HepG2 (cell line): ENCODE results near the gene ANXA6. TPM values are rescaled to one million over a fixed set of nuclear protein-coding genes. Genes with fewer than 3 reads are reported as not detected.

Experiments
- ATAC-seq: fragments of 200-7000 bp; cut with Tn5 transposase; 3 replicates; pipeline ENCODE4 v1.9.1; 2020; ENCODE audit warnings: mild to moderate bottlenecking, moderate library complexity
- BruUV-seq: library from RNA; stranded (reverse); fragments of 400-500 nt; replicated peaks from 2 replicates; lab custom pipeline; 2021; lab: Mats Ljungman, UMichigan
- CTCF ChIA-PET: fragments of 300-600 bp; formaldehyde crosslinking; extraction: SDS; loops from one replicate; lab custom pipeline; 2021; ENCODE audit warnings: low total read pairs, inconsistent platforms, low intra/inter-chr PET ratio; lab: Yijun Ruan, JAX
- POLR2A ChIA-PET: fragments of 350-600 bp; sonication (Branson Sonifier 250); formaldehyde crosslinking; loops from one replicate; lab custom pipeline; 2020; ENCODE audit warnings: antibody characterized with exemption, inconsistent platforms; lab: Yijun Ruan, JAX
- DNase-seq: peaks from one replicate; pipeline ENCODE4 v3.0.0-alpha.2; 2015; ENCODE audit warnings: low spot score
- FAIRE-seq: peaks from 3 replicates; lab custom pipeline; 2011; peaks lifted over from hg19 to GRCh38; lab: Jason Lieb, UNC
- H2AFZ ChIP-seq: one replicate; pipeline ENCODE4 v1.6.1; 2011; ENCODE audit warnings: low read length, inconsistent platforms
- H3K27ac ChIP-seq: fragments of 300-600 bp; 3 replicates; pipeline ENCODE4 v1.8.0; 2011; ENCODE audit warnings: mixed run types, mild to moderate bottlenecking, mixed read lengths, low read length, inconsistent platforms; ENCODE audit not compliant: insufficient read depth; ENCODE audit errors: extremely low read length
- H3K27me3 ChIP-seq, 2 experiments: fragments of 200-600 bp in 1 of 2; 2 replicates in 1 of 2; 3 replicates in 1 of 2; pipeline versions ENCODE4 v1.6.0 to v1.8.0; 2011; ENCODE audit warnings: low read length in 2 of 2, mild to moderate bottlenecking in 2 of 2, moderate library complexity in 2 of 2, inconsistent platforms in 1 of 2; ENCODE audit not compliant: insufficient read depth in 2 of 2, control insufficient read depth in 1 of 2
- H3K36me3 ChIP-seq, 2 experiments: fragments of 200-600 bp in 1 of 2; replicated peaks in 1 of 2; 2 replicates in 1 of 2; 3 replicates in 1 of 2; pipeline versions ENCODE4 v1.5.1 to v1.8.0; 2011; ENCODE audit warnings: low read length in 2 of 2, inconsistent platforms in 1 of 2; ENCODE audit not compliant: insufficient read depth in 2 of 2, control insufficient read depth in 1 of 2
- H3K4me1 ChIP-seq: 2 replicates; pipeline ENCODE4 v1.5.1; 2012; ENCODE audit warnings: low read length, inconsistent platforms; ENCODE audit not compliant: insufficient read depth
- H3K4me2 ChIP-seq: 2 replicates; pipeline ENCODE4 v1.6.0; 2011; ENCODE audit warnings: low read depth, low read length, inconsistent platforms
- H3K4me3 ChIP-seq, 3 experiments: fragments of 200-600 bp in 1 of 3; sonication (generic), shearing (Covaris generic) in 1 of 3; replicated peaks in 1 of 3; 2 replicates each; pipeline ENCODE4 v1.5.1; 2011 to 2016; ENCODE audit warnings: low read length in 3 of 3, inconsistent platforms in 2 of 3, low read depth in 2 of 3, mild to moderate bottlenecking in 2 of 3, control low read depth in 1 of 3, mixed read lengths in 1 of 3; ENCODE audit not compliant: insufficient read depth in 1 of 3
- H3K79me2 ChIP-seq: one replicate; pipeline ENCODE4 v1.6.1; 2011; ENCODE audit warnings: low read length, inconsistent platforms; ENCODE audit not compliant: insufficient read depth
- H3K9ac ChIP-seq: 2 replicates; pipeline ENCODE4 v1.6.0; 2011; ENCODE audit warnings: mild to moderate bottlenecking, low read depth, low read length, inconsistent platforms; ENCODE audit not compliant: insufficient read depth
- H3K9me3 ChIP-seq: 2 replicates; pipeline ENCODE4 v1.5.1; 2012; ENCODE audit warnings: mild to moderate bottlenecking, low read length
- H4K20me1 ChIP-seq: 2 replicates; pipeline ENCODE4 v1.6.0; 2011; ENCODE audit warnings: inconsistent platforms, mild to moderate bottlenecking, low read length, moderate library complexity; ENCODE audit not compliant: insufficient read depth
- FOXC1 ChIP-seq: sonication (generic); formaldehyde crosslinking; IDR thresholded peaks from 2 replicates; pipeline ENCODE4 v1.8.0; 2022; ENCODE audit warnings: mild to moderate bottlenecking, missing genetic modification reagents, borderline replicate concordance
- HNRNPK ChIP-seq: fragments of 200-400 bp; formaldehyde crosslinking; IDR thresholded peaks from 2 replicates; pipeline ENCODE4 v1.6.1; 2018; ENCODE audit warnings: low read length, low read depth, moderate library complexity, mild to moderate bottlenecking; ENCODE audit not compliant: poor library complexity, severe bottlenecking
- KAT2B ChIP-seq: fragments of 150-350 bp; IDR thresholded peaks from 2 replicates; pipeline ENCODE4 v1.6.1; 2014; ENCODE audit warnings: low read depth, low read length, borderline replicate concordance
- ONECUT2 ChIP-seq: sonication (generic); formaldehyde crosslinking; IDR thresholded peaks from 2 replicates; pipeline ENCODE4 v1.4.0; 2020; ENCODE audit warnings: missing genetic modification reagents
- POLR2AphosphoS2 ChIP-seq: IDR thresholded peaks from 2 replicates; pipeline ENCODE4 v1.6.1; 2011; ENCODE audit warnings: low read depth, low read length, improper control_type of control experiment
- SALL1 ChIP-seq: sonication (generic); formaldehyde crosslinking; IDR thresholded peaks from 2 replicates; pipeline ENCODE4 v1.8.0; 2022; ENCODE audit warnings: mild to moderate bottlenecking, missing genetic modification reagents
- TFE3 ChIP-seq: IDR thresholded peaks from 2 replicates; pipeline ENCODE4 v1.6.1; 2016
- TOE1 ChIP-seq: sonication (generic); formaldehyde crosslinking; IDR thresholded peaks from 2 replicates; pipeline ENCODE4 v1.4.0; 2020; ENCODE audit warnings: mild to moderate bottlenecking, missing genetic modification reagents
- XBP1 ChIP-seq: sonication (generic); formaldehyde crosslinking; IDR thresholded peaks from 2 replicates; pipeline ENCODE4 v1.5.0; 2020; ENCODE audit warnings: missing genetic modification reagents
- ZMYM3 ChIP-seq: sonication (generic); formaldehyde crosslinking; IDR thresholded peaks from 2 replicates; pipeline ENCODE4 v1.5.1; 2020; ENCODE audit warnings: mild to moderate bottlenecking, missing genetic modification reagents
- WGBS: methylation state at CpG from one replicate; pipeline ENCODE4 v1.1.6; 2017; ENCODE audit warnings: low lambda C conversion rate; 5-methylcytosine and 5-hydroxymethylcytosine counted together
- in situ Hi-C: cut with HindIII; loops from 2 replicates; pipeline ENCODE4 v1.10.0; 2017; ENCODE audit warnings: low pct_unique_long_range_greater_than_20kb; ENCODE audit not compliant: extremely low pct_ligation_motif_present
- intact Hi-C: fragments of 100-400 bp; cut with micrococcal nuclease; formaldehyde crosslinking; loops from one replicate; pipeline ENCODE4 v1.10.0; 2022; ENCODE audit not compliant: unreplicated experiment
- polyA plus RNA-seq, 8 experiments: library from polyadenylated mRNA; depleted of rRNA in 3 of 8; stranded (reverse) in 7 of 8; unstranded in 1 of 8; fragments of >200 nt; fragmentation: Illumina TruSeq in 4 of 8; extraction: Trizol in 4 of 8; gene quantifications; 2 replicates each; pipeline versions ENCODE4 v1.2.1 to v1.2.3, GENCODE V29; 2011 to 2016; ENCODE audit warnings: low read depth in 4 of 8, missing spikeins in 1 of 8, mixed read lengths in 1 of 8; ENCODE audit not compliant: insufficient read depth in 1 of 8
- total RNA-seq, 5 experiments: library from RNA; depleted of rRNA; stranded (reverse); fragments of >200 nt; fragmentation: Illumina TruSeq; extraction: Trizol; gene quantifications; 2 replicates each; pipeline ENCODE4 v1.2.3, GENCODE V29; 2016; ENCODE audit warnings: low read depth in 1 of 5
- TF ChIP-seq, protein P1 (sequence below): sonication (generic); formaldehyde crosslinking; IDR thresholded peaks from 2 replicates; pipeline ENCODE4 v1.5.0; 2020; ENCODE audit warnings: missing genetic modification reagents, mild to moderate bottlenecking, borderline replicate concordance

Gene ANXA6
- total and polyA plus RNA-seq, 2 of the 13 experiments (the other 11 are each of a cell fraction or from before 2014, with no cell fraction given): 103 to 125 TPM

DNA sequence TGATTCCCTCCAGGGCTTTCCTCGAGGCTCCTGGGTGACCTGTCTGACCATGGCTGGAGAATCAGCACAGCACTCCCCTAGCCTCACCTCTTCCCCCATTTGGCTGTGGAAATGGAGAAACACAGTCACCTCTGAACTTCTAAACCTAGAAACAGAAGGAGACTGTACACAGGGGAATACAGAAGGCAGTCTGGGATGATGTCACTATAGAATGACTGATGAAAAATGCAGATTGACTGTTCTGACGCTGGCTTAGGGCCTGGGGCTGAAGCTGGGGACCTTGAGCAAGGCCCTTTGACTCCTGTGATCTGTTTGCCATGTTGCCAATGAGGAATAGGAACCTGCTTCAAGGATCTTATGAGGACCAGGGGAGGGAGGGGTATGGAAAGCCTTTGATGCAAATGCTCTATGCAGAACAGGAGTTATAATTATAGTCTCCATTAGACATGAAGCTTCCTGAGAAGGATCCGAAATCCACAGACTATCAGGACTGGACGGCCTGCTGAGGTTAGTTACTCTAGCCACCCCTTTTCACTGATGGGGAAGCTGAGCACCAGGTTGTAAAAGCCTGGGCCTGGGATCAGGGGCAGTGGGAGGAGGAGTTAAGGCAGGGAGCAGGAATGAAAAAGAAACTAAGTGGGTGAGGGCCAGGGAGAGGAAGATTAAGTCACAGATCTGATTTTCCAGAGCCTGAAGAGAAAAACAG, 24.4 kb upstream of the ANXA6 start (continued):
- no peak for TF ChIP-seq ZMYM3 (CRISPR knock-in tag)
- TF ChIP-seq TOE1 (CRISPR knock-in tag): no peak
- TF ChIP-seq, all 625 proteins: peak for 0

DNA sequence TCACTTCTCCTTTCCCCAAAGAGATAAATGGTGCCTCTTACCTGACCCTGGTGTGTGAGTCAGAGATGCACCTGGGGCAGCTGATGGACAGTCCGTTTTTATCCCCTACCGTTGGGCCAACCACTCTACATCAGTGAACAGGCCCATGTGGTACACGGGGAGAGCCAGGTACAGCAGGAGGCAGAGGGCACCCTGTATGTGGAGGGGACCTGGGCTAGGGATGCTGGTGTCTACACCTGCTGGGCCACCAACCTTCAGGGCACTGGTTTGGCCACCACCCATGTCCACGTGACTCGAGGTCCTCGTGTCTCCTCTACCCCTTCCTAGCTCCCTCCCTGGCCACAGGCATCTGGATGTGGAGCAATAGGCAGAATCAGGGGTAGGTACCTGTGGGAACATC, 22.7 kb upstream of the ANXA6 start:
- Histone ChIP-seq H3K9ac (no peak overlapping the region), H3K4me3 (no peak overlapping the region), H3K79me2 (no peaks in the 10 kb centered on the region), H2AFZ (no peak overlapping the region), H3K36me3 (no peaks in the 10 kb centered on the region; a peak in 1 of 5 replicates), H3K27me3 (no peaks in the 10 kb centered on the region), H4K20me1 (no peaks in the 10 kb centered on the region), H3K9me3 (no peaks in the 10 kb centered on the region), H3K27ac (no peak overlapping the region), H3K4me2 (no peak overlapping the region), H3K4me1 (no peaks in the 10 kb centered on the region)
- in situ Hi-C loops: no loop called here
- no peak for FAIRE-seq
- DNase-seq: no peak
- no peak for ATAC-seq
- intact Hi-C loops: no loop called here
- ChIA-PET POLR2A (no interaction called here), CTCF (no interaction called here)
- BruUV-seq: no TSS peak
- 85% methylated on average over 3 of the region's 6 CpGs for WGBS
- TF ChIP-seq SALL1 (CRISPR knock-in tag) (no peak), KAT2B (no peak), FOXC1 (no peak)
- TF ChIP-seq, protein P1, sequence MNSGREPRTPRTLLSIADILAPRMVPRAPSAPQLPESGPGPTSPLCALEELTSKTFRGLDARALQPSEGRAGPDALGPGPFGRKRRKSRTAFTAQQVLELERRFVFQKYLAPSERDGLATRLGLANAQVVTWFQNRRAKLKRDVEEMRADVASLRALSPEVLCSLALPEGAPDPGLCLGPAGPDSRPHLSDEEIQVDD (CRISPR knock-in tag): no peak

- Histone ChIP-seq H4K20me1 (no peaks in the 10 kb centered on the region), H2AFZ (no peak overlapping the region), H3K27me3 (no peaks in the 10 kb centered on the region), H3K4me2 (no peak overlapping the region), H3K4me1 (no peaks in the 10 kb centered on the region), H3K27ac (no peak overlapping the region), H3K36me3 (no peaks in the 10 kb centered on the region; a peak in 1 of 5 replicates), H3K9ac (no peak overlapping the region), H3K4me3 (no peak overlapping the region), H3K9me3 (no peaks in the 10 kb centered on the region), H3K79me2 (no peaks in the 10 kb centered on the region)
- ChIA-PET POLR2A (no interaction called here), CTCF (no interaction called here)
- in situ Hi-C loops (no loop called here), intact Hi-C loops (no loop called here)
- TF ChIP-seq POLR2AphosphoS2 (no peak), XBP1 (no peak), HNRNPK (no peak), ONECUT2 (CRISPR knock-in tag) (no peak), TFE3 (CRISPR knock-in tag) (no peak)
- DNase-seq (no peak), ATAC-seq (no peak), FAIRE-seq (no peak)
- BruUV-seq: no TSS peak
- 78% methylated on average over 4 of the region's 4 CpGs for WGBS
Measured at GRCh38 chr5:151179489-151179840, 21.9 kb upstream of the ANXA6 start.
